A673 (cell line): ENCODE data around the gene TENM4. TPM values are rescaled to one million over a fixed set of nuclear protein-coding genes. Genes with fewer than 3 reads are reported as not detected.

ENCODE experiments used
- BruUV-seq: library from RNA; stranded (reverse); fragments of 400-500 nt; replicated peaks from 2 replicates; lab custom pipeline; 2021; lab: Mats Ljungman, UMichigan
- CTCF ChIA-PET: fragments of 300-600 bp; sonication (Branson Sonifier 250); formaldehyde crosslinking; loops from one replicate; lab custom pipeline; 2022; ENCODE audit warnings: antibody characterized with exemption; lab: Charles Lee
- POLR2A ChIA-PET: fragments of 300-600 bp; sonication (Branson Sonifier 250); formaldehyde crosslinking; loops from one replicate; lab custom pipeline; 2022; ENCODE audit warnings: antibody characterized with exemption; ENCODE audit not compliant: low non-redundant PET; lab: Charles Lee
- DNase-seq: peaks from one replicate; pipeline ENCODE4 v3.0.0-alpha.2; 2015; ENCODE audit warnings: low spot score
- H3K27ac ChIP-seq: fragments of 200-600 bp; sonication (generic); 2 replicates; pipeline ENCODE4 v1.5.1; 2016; ENCODE audit warnings: mixed run types, low read depth, mild to moderate bottlenecking, mixed read lengths, antibody characterized with exemption, low read length; ENCODE audit not compliant: poor library complexity, severe bottlenecking
- H3K27me3 ChIP-seq: fragments of 200-600 bp; sonication (generic); replicated peaks from 2 replicates; pipeline ENCODE4 v1.6.1; 2017; ENCODE audit warnings: mixed run types, low read depth, mild to moderate bottlenecking, mixed read lengths, antibody characterized with exemption, low read length; ENCODE audit not compliant: insufficient read depth, poor library complexity
- H3K36me3 ChIP-seq: fragments of 200-600 bp; sonication (generic); 2 replicates; pipeline ENCODE4 v1.6.1; 2016; ENCODE audit warnings: mixed run types, mild to moderate bottlenecking, mixed read lengths, antibody characterized with exemption, low read length; ENCODE audit not compliant: insufficient read depth, poor library complexity, severe bottlenecking
- H3K4me1 ChIP-seq: fragments of 200-600 bp; sonication (generic); 2 replicates; pipeline ENCODE4 v1.6.1; 2017; ENCODE audit warnings: mixed run types, mild to moderate bottlenecking, mixed read lengths, antibody characterized with exemption, low read length; ENCODE audit not compliant: insufficient read depth, poor library complexity, severe bottlenecking
- H3K4me3 ChIP-seq: fragments of 200-600 bp; sonication (generic); 2 replicates; pipeline ENCODE4 v1.5.1; 2016; ENCODE audit warnings: low read depth, mixed run types, mild to moderate bottlenecking, mixed read lengths, low read length; ENCODE audit not compliant: poor library complexity, severe bottlenecking
- H3K9me3 ChIP-seq: fragments of 200-600 bp; sonication (generic); 2 replicates; pipeline ENCODE4 v1.6.1; 2016; ENCODE audit warnings: mixed run types, low read depth, mild to moderate bottlenecking, mixed read lengths, antibody characterized with exemption, low read length; ENCODE audit not compliant: poor library complexity, severe bottlenecking
- EZH2 ChIP-seq: fragments of 200-600 bp; sonication (generic); IDR thresholded peaks from 2 replicates; pipeline ENCODE4 v1.6.1; 2017; ENCODE audit warnings: borderline replicate concordance, low read depth, mild to moderate bottlenecking, mixed read lengths, antibody characterized with exemption, low read length; ENCODE audit not compliant: poor library complexity, severe bottlenecking
- intact Hi-C: fragments of 100-400 bp; cut with micrococcal nuclease; formaldehyde crosslinking; loops from one replicate; pipeline ENCODE4 v1.10.0; 2022; ENCODE audit not compliant: unreplicated experiment
- total RNA-seq: library from RNA; stranded (reverse); gene quantifications from 2 replicates; pipeline ENCODE4 v1.2.3, GENCODE V29; 2021
- TF ChIP-seq, protein P1 (sequence below): fragments of 300-800, 200-600 bp; sonication (generic); conservative IDR thresholded peaks from 2 replicates; pipeline ENCODE4 v1.5.1; 2017; ENCODE audit warnings: low read depth, mild to moderate bottlenecking, antibody characterized with exemption, low read length, moderate library complexity, mixed read lengths

TENM4 gene
- total RNA-seq, 1 experiment from 2014 or later = 0.11 TPM

DNA sequence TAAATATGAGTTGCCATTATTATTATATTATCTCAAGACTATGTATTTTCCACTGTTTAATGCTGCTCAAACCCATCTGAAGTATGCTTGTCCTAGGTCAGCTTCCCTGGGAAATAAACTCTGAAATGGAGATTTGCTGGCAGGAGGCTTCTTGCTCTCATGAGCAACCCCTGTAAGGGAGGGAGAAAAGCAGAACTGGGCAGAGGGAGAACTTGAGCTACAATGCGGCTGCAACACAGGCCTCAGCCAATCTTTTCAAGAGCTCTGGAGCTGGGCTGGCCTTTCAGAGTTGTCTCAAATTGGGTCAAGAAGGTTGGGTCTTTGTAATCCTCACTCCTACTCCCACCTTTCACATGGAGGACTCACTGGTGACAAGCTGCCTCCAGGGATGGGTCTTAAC lies 412.6 kb downstream of the TENM4 start:
- POLR2A ChIA-PET = no interaction called here
- CTCF ChIA-PET = no interaction called here
- no peak for DNase-seq
- H3K36me3 ChIP-seq = no peaks in the 10 kb centered on the region
- no peaks in the 10 kb centered on the region for H3K4me1 ChIP-seq
- H3K4me3 ChIP-seq = no peak overlapping the region
- no peaks in the 10 kb centered on the region for H3K9me3 ChIP-seq
- no peak overlapping the region for H3K27ac ChIP-seq
- peaks cover 9% of the 10 kb centered on the region for H3K27me3 ChIP-seq
- intact Hi-C loops = no loop called here
- TF ChIP-seq EZH2 = no peak
- TF ChIP-seq, protein P1, sequence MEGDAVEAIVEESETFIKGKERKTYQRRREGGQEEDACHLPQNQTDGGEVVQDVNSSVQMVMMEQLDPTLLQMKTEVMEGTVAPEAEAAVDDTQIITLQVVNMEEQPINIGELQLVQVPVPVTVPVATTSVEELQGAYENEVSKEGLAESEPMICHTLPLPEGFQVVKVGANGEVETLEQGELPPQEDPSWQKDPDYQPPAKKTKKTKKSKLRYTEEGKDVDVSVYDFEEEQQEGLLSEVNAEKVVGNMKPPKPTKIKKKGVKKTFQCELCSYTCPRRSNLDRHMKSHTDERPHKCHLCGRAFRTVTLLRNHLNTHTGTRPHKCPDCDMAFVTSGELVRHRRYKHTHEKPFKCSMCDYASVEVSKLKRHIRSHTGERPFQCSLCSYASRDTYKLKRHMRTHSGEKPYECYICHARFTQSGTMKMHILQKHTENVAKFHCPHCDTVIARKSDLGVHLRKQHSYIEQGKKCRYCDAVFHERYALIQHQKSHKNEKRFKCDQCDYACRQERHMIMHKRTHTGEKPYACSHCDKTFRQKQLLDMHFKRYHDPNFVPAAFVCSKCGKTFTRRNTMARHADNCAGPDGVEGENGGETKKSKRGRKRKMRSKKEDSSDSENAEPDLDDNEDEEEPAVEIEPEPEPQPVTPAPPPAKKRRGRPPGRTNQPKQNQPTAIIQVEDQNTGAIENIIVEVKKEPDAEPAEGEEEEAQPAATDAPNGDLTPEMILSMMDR = no peak
- no TSS peak for BruUV-seq

DNA sequence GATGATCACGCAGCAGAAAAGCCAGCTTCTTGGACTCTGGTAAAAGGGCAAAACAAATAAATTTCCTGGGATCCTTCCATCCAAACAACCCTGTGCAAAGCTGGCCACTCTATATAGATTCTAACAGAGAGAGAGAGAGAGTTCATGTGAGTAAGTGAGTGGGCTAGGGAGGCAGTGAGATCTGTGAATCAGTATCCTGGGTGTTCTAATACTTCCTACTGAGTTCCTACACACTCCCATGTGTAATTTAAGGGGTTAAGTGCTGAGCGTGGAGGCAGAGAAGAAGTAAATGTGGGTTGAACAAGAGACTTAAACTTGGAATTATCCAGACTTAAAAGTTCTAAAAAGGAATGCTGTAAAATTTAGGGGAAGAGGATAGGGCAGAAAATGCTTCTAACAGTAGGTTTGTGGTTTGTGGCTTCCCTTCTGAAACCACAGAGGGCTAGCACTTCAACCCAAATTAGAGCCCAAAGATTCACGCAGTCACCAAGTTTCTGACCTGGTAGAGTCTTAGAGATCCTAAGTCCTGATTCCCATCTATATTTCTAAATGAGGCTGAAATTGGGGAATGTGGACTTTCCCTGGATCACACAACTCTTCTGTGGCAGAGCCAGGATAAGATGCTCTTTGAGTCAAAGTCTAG lies 413.9 kb downstream of the TENM4 start:
- Histone ChIP-seq H3K9me3 (no peaks in the 10 kb centered on the region), H3K36me3 (no peaks in the 10 kb centered on the region), H3K27ac (no peak overlapping the region), H3K27me3 (peaks cover 9% of the 10 kb centered on the region), H3K4me1 (no peaks in the 10 kb centered on the region), H3K4me3 (no peak overlapping the region)
- intact Hi-C loops = no loop called here
- POLR2A ChIA-PET = no interaction called here
- no peak for DNase-seq
- BruUV-seq = no TSS peak
- TF ChIP-seq, protein P1 = no peak
- CTCF ChIA-PET = no interaction called here

DNA sequence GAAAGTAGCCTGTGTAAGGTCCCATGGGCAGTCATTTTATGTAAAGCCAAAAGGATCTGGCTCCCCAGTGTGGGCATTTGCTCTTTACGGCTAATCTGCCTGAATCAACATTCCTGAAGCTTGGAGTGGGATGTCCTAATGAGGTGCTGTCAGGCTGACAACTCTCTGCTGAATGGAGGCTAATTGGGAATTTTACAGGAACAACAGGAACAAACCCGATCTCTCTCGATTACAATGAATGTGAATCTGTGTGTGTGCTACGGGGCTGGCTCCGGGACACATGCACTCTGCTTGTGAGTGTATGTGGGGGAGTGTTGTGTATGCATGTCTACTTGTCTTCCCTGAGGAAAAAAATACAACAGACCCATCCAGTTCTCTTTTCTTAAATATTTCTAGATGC lies 415.2 kb downstream of the TENM4 start:
- intact Hi-C loops = no loop called here

More for the DNA sequence above, 415.2 kb downstream of the TENM4 start:
- DNase-seq = no peak
- no TSS peak for BruUV-seq
- H3K4me3 ChIP-seq = no peak overlapping the region
- H3K27me3 ChIP-seq = peaks cover 3% of the 10 kb centered on the region
- ChIA-PET POLR2A (no interaction called here), CTCF (no interaction called here)
- H3K4me1 ChIP-seq = no peaks in the 10 kb centered on the region
- H3K36me3 ChIP-seq = no peaks in the 10 kb centered on the region
- H3K27ac ChIP-seq = no peak overlapping the region
- no peak for TF ChIP-seq EZH2
- TF ChIP-seq, protein P1 = no peak
- no peaks in the 10 kb centered on the region for H3K9me3 ChIP-seq
